Stimulated activated CD4-positive, alpha-beta T cell treated with anti-CD3 and anti-CD28 coated beads, Interleukin-4, amount 100 ng/mL, for 48 hours (primary cell): ENCODE data around the gene SORL1.
"Not testable (repeated sequence)": the region's sequence is repeated elsewhere in the genome, so short reads cannot be mapped to it uniquely, and the experiment has no call there.

Source experiments
- DNase-seq, 2 donors: peaks; one replicate each; pipeline ENCODE4 v3.0.0-alpha.2; 2020; ENCODE audit warnings: low read depth in 2 of 2

SORL1 gene

DNA sequence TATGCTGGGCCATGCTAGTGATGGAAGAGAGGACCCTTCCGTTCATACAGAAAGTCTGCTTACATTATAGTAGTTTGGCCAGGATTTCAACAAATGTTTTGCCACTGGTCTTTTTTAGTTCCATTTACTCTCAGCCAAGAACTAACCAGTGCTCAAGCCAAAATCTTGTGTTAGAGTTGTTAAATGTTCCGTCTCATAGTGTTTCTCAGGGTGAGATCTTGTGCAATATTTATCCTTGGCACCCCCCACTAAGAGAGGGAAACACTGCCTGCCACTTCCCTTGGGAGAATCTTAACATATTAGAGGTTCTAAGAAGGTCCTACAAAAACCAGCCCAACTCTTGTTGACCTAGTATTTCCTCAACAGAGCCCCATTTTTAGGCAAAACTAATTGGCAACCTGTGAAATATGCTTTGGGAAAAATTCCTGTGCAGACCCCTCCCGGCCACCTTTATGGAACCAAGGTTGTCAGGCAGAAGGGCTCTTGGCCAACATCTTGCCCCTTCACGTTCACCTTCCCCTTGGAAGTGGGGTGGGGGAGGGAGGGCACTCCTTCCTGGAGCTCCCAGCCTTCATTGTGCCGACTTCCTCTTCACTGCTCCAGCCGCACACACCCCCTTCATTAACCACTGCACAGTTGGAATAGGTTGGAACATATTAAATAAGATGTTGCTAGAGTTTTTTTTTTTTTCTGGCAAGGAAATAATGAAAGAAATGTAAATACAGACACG lies 173.8 kb downstream of the SORL1 start:
- DNase-seq: no peak

DNA sequence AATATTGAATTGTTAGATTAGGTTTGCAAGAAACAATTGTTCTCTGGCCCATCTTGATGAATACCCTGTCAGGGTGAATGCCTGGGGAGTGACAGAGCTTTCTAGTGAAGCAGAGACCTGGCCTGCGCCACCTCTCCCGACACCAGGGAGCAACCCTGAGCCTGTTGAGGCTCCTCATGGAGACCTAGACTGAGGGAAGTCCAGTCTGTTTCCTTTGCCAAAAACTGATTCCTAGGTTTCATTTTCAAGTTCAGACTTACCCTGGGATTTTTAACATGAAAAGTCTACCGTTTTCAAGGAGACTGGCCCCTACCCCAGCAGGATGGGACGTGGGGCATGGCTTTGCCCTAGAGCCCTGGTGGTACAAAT lies 174.4 kb downstream of the SORL1 start:
- no peak for DNase-seq

DNA sequence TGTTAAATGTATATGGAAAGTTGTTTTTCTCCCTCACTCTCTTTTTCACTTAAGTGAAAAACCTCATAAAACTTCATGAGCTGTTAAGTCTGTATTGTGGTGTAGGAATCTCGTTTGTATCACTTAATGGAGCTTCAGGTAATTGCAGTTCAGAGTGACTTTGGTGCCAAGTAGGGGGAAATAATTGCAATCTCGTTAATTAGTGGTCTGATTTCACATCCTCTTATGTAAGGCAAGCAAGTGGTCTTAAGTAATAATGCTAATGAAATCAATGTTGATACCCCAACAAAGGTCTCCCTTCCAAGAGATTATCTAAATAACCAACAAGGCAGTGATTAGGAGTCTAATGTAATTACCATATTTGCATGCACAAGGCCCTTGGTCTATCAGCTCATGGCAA lies 174.9 kb downstream of the SORL1 start:
- DNase-seq: no peak

DNA sequence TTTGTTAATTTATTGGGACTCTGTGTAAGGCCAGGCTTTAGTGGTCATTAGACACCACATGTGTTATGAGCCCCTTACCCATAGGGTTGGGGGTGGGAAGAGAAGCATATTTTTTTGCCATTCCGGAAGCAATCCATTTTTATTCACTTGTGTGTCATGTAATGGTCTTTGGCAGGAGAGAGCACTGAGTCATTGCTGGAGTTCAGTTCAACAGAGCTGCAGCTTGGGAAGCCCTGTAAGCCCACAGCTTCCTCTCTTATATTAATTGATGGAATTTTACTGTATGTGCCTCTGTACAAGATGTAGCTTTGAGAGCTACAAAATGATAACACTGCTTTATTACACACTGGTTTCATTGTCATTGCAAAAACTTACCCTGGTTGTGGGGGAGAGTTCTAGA lies 177.9 kb downstream of the SORL1 start:
- no peak for DNase-seq

DNA sequence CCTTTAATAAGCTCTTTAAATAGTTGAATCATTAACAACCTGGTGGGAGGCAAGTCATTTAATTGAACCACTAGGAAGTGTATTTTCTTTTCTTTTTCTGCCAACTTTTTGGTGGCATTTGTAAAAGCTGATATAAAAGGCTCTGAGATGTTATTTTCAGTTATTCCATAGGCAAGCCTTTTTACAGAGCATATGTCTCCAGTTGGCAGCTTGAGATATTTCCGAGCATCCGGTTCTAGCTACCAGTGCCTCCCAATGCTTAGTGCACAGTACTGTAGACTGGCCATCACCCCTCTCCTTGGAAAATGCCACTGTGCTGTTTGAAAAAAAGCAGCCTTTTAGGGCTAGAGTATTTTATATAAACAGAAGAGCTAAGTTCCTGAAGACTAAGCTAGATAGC lies 179.3 kb downstream of the SORL1 start:
- no peak for DNase-seq

DNA sequence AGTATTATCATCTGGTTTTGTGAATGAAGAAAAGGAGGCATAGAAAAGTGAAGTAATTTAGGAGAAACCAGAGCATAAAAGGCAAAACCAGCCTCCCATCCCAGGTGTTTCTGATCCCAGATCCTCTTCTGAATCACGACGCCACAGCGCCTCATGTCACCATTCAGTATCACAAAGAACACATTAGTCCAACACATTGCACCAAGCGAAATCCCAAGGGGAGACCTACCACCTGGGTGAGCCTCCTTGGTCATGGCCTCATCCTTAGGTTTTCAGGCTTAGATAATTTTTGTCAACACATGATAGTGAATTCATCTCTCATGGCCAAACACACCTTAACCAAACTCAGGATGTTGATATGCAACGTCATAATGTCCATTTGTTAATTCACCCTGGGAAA lies 182.2 kb downstream of the SORL1 start:
- DNase-seq: no peak

DNA sequence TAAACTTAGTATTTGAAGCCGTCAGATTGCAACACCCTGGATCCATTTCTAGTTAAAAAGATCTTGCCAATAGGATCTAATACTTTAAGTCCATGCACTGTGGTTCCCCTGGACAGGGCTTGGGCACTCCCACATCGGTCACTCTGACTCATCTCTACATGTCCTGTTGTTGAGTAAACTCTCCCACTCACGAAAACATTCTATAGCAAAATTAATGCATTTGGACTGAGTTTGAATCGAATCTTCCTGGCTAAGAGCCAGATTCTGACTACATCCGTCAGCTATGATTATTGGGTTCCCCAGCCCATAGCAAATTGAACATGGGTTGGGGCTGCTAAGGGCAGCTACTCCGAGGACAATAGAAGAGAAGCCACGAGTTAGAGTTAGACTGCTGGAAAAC lies 182.8 kb downstream of the SORL1 start:
- DNase-seq: no peak

DNA sequence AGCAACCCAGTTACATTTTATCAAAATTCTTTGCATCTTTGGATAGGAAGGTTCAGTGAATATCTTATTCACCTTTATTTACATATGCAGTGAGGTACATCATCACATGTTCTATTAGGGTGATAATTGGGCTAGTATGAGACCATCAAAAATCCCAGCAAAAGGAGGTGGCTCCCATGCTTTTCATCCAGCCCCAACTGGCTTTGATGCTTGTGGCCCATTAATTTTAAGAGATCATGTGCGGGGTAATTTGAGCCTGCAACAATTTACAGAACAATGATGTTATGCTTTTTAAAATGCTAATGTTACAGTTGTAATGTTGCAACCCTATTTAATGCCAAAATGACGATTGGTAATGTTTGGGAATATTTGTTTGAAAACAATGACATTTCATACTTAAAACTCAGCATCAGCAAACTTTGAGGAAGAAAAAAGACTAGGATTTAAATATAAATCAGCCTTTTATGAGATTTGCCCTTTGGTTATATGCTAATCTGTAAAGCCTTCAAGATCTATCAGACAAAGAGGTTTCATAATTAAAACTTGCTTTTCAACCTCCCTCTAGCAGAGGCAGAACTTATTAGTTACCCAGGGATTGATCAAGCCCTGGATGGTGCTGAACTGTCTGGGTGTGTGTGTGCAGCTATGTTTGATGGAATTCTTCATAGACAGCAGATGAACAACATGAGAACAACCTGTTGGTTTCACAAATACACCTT lies 184.1 kb downstream of the SORL1 start:
- no peak for DNase-seq

DNA sequence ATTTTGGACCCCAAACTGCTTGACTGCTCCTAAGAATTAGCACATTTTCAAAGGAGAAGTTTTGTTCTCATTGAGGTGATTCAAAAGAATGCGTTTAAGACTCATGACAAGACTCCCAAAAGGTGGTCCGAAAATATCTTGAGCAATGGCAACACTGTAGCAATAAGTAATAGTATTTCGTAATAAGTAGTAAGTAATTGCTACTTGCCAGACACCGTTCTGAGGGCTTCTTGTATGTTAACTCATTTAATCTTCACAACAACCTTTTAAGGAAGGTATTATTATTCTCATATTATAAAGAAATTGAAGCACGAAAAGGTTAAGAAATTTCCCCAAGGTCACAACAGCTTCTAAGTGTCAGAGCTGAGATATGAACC lies 184.7 kb downstream of the SORL1 start:
- no peak for DNase-seq

DNA sequence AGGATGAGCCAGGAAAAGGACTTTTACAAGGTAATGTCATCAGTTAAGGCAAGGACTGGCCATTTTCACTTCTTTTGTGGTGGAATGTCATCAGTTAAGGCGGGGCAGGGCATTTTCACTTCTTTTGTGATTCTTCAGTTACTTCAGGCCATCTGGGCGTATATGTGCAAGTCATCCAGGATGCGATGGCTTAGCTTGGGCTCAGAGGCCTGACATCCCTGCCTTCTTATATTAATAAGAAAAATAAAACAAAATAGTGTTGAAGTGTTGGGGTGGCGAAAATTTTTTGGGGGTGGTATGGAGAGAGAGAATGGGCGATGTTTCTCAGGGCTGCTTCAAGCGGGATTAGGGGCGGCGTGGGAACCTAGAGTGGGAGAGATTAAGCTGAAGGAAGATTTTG lies 185.5 kb downstream of the SORL1 start:
- not testable (repeated sequence) for DNase-seq

DNA sequence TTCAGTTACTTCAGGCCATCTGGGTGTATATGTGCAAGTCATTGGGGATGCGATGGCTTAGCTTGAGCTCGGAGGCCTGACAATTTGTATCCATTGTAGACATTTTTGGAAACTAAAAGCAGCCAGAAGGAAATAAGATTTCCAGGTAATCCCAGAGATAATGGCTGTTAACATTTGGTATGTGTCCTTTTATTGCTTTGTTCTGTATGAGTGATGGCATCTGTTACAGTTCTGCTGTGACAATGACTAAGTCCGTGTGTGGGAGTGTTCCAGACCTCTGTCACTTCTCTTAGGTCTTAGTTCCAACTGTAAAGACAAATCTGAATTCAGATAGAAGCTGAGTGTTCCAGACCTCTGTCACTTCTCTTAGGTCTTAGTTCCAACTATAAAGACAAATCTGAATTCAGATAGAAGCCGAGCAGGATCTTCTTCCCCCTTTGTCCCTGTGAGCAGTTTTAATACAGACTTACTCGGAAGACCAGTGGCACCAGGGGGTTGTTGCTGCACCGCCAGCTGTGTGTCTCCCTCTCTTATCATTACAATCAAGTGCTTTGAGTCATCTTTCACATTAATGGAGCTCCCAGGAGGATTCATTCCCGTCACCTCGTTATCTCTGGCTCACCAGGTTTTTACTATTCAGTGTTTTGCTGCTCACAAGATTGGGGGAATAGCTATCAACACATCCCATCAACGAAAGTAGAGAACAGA lies 191.5 kb downstream of the SORL1 start:
- no peak for DNase-seq

DNA sequence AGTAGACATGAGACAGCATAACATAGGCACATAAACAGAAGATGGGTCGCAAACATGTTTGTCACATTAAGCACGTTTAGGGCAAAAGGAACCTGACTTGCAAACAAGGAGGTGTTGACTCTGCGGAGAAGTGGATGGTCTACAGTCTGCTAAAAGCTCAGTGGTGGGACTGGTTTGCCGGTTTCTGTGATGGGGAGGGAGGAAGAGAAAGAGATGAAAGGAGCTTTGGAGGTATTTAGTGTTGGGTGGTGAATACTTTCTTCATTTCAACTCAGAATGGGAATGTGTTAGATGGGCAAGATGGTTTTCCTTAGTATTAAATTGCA lies 192.0 kb downstream of the SORL1 start:
- DNase-seq: no peak

DNA sequence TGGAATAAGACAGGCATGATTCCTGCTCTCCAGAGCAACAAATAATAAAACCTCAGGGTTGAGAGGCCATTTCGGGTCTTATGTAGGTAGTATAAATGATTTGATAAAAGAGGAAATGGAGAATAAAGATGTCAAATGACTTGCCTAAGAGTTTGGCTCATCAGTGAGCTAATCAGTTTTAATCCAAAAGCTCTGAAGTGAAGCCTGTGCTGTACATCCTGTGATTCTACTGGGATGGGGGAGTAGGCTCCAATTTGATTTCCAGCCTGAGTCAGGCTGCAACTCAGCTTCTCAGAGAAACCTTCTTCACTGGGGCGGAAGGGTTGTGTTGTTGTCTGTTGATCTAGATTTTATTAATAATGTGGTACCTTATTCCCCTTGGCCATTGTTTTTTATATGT lies 192.9 kb downstream of the SORL1 start:
- no peak for DNase-seq

DNA sequence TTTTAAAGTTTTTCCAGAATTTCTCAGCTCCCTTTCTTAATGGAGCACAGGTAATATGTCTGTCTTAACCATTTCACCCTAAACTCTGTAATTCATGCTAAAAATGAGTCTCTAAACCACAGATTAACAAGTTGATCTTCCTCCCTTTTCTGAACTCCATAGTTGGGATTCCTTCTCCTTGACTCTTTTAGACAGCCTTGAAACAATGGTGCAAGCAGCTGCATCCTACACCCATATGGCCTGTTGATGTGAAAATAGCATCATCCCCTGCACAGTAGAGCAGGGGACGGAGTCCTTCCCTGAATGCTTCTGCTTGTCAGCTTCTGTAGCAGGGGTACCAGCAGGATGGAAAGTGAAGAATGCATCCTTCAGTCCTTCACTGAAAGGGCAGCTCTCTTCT lies 193.5 kb downstream of the SORL1 start:
- DNase-seq: no peak

DNA sequence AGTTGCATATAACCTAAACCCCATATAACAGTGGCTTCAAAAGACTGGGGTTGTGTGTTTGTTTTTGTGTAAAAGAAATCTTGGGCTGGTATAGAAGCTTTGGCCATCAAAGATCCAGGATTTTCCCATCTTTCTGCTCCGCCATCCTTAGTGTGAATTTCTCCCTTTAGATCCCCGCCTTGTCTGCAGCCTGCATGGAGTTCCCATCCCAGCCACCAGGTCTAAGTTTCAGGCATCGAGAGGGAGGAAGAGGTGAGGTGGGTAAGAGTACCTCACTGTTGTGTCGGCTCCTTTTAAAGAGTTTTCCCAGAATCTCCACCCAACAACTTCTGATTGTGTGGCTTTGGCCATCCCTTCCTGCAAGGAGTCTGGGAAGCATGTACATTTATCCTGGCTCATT lies 196.2 kb downstream of the SORL1 start:
- DNase-seq: no peak

DNA sequence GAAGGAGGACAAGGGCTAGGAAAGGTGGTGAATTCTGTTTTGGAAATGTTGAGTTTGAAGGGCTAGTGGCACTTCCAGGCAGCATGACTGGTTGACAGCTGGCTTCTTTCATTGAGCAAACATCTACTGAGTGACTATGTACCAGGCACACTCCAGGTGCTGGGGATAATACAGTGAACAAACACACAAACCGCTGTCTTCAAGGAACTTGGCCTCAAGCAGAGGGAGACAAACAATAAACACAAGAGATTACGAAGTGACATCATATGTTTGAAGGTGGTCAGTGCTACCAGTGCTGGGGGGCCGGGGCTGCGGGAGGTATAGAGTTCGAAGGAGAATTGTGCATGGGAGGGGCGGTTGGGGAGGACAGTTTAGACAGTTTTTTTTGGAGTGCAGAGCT lies 197.7 kb downstream of the SORL1 start:
- DNase-seq: no peak

DNA sequence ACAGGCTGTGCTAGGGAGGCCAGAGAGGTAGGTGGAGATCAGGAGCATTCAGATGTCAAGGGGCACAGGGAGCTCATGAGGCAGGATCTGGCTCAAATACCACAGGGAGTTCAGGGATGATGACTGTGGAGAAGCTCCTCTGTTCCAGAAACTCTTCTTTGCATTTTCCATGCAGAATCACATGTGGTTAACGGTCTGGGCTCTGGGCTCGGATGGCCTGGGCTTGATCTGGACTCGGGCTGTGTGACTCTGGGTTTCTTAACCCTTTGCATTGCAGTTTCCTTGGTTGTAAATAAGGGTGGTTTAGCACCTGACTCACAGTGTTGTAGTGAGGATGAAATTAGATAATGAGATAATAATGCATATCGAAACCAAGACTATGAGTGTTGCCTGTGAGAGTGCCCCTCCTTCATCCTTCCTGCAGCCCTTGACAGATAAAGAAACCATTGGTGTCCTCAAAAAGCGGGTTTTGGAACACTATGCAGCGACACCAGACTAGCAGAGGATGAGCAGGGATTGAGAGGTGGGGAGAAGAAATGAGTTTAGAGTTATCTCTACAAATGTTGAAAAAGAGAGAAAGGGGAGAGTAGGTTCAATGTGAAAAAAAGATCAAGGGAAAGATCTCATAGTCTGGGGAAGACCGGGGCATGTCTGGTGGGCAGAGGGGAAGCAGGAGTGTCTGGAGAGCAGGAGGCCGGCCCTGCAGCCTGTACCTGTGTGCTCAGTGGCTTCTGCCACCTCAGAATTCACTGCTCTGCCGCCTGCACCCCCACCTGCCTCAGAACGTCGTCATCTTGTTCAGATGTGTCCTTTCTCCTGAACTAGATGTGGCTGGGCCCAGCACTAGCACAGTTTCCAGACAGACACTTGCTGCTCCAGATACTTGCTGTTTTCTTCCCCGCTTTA lies 198.5 kb downstream of the SORL1 start:
- no peak for DNase-seq

DNA sequence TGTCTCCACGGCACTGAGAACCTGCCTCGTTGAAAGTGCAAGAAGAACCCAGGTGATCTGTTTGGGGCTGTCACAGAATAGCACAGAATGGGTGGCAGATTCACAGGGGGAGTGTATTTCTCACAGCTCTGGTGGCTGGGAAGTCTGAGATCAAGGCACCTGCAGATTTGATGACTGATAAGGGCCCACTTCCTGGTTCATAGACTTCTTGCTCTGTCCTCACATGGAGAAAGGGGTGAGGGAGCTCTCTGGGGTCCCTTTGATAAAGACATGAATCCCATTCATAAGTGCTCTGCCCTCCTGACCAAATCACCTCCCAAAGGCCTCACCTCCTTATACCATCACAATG lies 199.1 kb downstream of the SORL1 start:
- no peak for DNase-seq

DNA sequence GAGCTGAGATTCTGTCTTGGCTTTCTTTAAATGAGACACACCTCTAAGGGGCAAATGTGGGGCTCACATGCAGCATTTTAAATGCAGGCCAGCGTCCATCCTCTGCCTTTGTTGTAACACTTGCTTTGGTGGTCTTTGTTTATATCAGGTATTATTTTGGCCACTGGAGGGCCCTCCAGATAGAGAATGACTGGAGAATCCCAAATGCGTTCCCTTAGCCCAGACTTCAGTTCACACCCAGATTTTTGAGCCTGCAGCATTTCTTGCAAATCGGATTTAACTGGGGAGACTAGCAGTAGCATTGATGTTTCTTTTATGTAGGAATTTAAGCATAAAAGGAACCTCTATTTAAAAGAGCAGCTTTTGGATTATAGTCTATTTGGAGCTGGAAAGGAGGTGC lies 200.9 kb downstream of the SORL1 start:
- no peak for DNase-seq

DNA sequence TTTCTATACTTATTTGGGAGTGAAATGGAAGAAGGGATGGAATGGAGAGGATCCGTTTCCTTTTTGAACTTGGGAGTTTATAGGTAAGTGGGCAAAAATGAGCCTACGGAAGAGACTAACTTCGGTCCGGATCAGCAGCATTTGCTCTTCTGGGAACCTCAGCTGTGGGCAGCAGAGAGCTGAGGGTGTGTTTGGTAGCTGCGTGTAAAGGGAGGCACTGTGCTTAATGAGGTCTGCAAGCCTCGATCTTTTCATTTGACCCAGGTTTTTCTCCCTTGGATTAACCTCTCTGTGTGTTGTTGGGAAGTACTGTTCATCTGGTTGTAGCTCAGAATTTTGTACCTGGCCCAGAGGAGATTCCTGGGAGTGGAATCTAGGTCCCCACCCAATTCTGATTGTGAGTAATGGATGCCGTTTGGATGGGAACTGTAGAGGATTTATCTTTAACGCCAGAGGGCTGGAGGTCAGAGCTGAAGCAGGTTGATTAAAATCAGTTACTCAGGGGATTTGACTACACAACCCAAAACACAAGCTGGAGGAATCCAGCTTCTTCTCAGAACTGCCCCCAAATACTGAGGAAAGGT lies 202.2 kb downstream of the SORL1 start:
- DNase-seq: no peak

DNA sequence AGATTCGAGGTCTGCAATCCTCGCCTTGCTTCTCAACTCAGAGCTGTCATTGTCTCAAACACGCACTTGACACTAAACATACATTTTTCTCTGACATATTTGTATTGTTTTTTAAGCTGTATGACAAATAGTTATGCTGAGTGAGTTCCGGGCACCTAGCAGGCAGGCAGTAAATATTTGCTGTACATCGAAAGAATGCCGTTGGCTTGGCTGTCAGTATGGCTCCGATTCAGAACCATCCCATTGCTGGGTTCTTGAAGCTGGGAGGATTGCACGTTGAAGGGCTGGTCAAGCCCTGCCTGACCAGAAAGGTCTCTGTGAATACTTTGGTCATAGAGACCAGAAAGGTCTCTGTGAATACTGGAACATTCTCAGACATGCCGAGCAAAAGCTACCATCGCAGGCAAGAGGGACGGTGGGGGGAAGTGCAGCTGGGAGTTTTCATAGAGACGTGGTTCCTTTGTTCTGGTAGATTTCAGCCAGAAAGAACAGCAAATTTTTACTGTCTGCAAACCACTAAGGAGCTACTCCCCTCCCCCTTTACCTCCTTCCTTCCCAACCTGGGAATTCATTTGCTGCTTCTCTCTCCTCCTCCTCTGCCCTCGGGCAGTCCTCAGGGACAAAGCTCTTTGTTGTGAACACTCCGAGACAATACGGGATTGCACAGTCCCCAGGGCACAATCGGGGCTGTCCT lies 202.9 kb downstream of the SORL1 start:
- no peak for DNase-seq
